HEK293 (cell line): ENCODE measurements around the gene LRFN2.

Experiments used
- BCL11A ChIP-seq: fragments of 450-650 bp; formaldehyde crosslinking; IDR thresholded peaks from 2 replicates; pipeline ENCODE4 v1.5.1; 2016; ENCODE audit warnings: low read depth, missing biosample characterization, missing genetic modification characterization
- BCL11B ChIP-seq: fragments of 450-650 bp; formaldehyde crosslinking; IDR thresholded peaks from 2 replicates; pipeline ENCODE4 v1.5.1; 2016; ENCODE audit warnings: low read depth, missing biosample characterization, missing genetic modification characterization
- CTCF ChIP-seq: fragments of 450-650 bp; formaldehyde crosslinking; IDR thresholded peaks from 2 replicates; pipeline ENCODE4 v1.5.1; 2016; ENCODE audit warnings: missing biosample characterization, missing genetic modification characterization
- EGR2 ChIP-seq: fragments of 450-650 bp; formaldehyde crosslinking; IDR thresholded peaks from 2 replicates; pipeline ENCODE4 v1.5.1; 2016; ENCODE audit warnings: low read depth, missing biosample characterization, missing genetic modification characterization
- KLF16 ChIP-seq: fragments of 450-650 bp; formaldehyde crosslinking; IDR thresholded peaks from 2 replicates; pipeline ENCODE4 v1.5.1; 2017; ENCODE audit warnings: missing biosample characterization, missing genetic modification characterization
- ZBTB10 ChIP-seq: fragments of 450-650 bp; formaldehyde crosslinking; IDR thresholded peaks from 2 replicates; pipeline ENCODE4 v1.5.1; 2016; ENCODE audit warnings: missing biosample characterization, missing genetic modification characterization
- ZBTB44 ChIP-seq: fragments of 450-650 bp; IDR thresholded peaks from 2 replicates; pipeline ENCODE4 v1.5.1; 2018; ENCODE audit warnings: missing biosample characterization, mild to moderate bottlenecking, missing genetic modification characterization
- ZNF449 ChIP-seq: fragments of 450-650 bp; formaldehyde crosslinking; IDR thresholded peaks from 2 replicates; pipeline ENCODE4 v1.5.1; 2017; ENCODE audit warnings: missing biosample characterization, mild to moderate bottlenecking, missing genetic modification characterization, moderate library complexity
- ZNF580 ChIP-seq: fragments of 450-650 bp; formaldehyde crosslinking; IDR thresholded peaks from 2 replicates; pipeline ENCODE4 v1.5.1; 2016; ENCODE audit warnings: missing biosample characterization, missing genetic modification characterization
- ZNF645 ChIP-seq: fragments of 450-650 bp; formaldehyde crosslinking; IDR thresholded peaks from 2 replicates; pipeline ENCODE4; 2016; ENCODE audit warnings: missing biosample characterization, missing genetic modification characterization
- ZNF654 ChIP-seq: fragments of 450-650 bp; formaldehyde crosslinking; IDR thresholded peaks from 2 replicates; pipeline ENCODE4 v1.5.1; 2016; ENCODE audit warnings: low read depth, missing biosample characterization, missing genetic modification characterization
- ZNF707 ChIP-seq: fragments of 450-650 bp; formaldehyde crosslinking; IDR thresholded peaks from 2 replicates; pipeline ENCODE4 v1.5.1; 2016; ENCODE audit warnings: missing biosample characterization, missing genetic modification characterization

GRCh38 chr6:40569162-40569910 lies 17.8 kb downstream of the LRFN2 start:
- TF ChIP-seq BCL11A (tag by site-specific recombination): no peak
- no peak for TF ChIP-seq CTCF (tag by site-specific recombination)
- no peak for TF ChIP-seq ZNF654 (tag by site-specific recombination)
- TF ChIP-seq ZNF449 (tag by site-specific recombination): no peak
- no peak for TF ChIP-seq ZNF645 (tag by site-specific recombination)
- TF ChIP-seq ZNF707 (tag by site-specific recombination): no peak
- TF ChIP-seq ZBTB10 (tag by site-specific recombination): no peak
- no peak for TF ChIP-seq EGR2 (tag by site-specific recombination)
- no peak for TF ChIP-seq ZNF580 (tag by site-specific recombination)
- no peak for TF ChIP-seq BCL11B
- no peak for TF ChIP-seq ZBTB44 (tag by site-specific recombination)
- no peak for TF ChIP-seq KLF16
